Measurements from ENCODE around the gene KIF26B. TPM values are rescaled to one million over a fixed set of nuclear protein-coding genes. Genes with fewer than 3 reads are reported as not detected.

Gene KIF26B
- total and polyA plus RNA-seq, 10 of the 15 experiments (the other 5 are each of a cell fraction or from before 2014, with no cell fraction given), result 0.35 to 11.6 (median 2.2) TPM

GRCh38 chr1:245483247-245483646 lies 328.5 kb downstream of the KIF26B start (continued):
- TF ChIP-seq USF2 (IDR thresholded peaks at IDR 0.05; ENCODE audit: borderline replicate concordance, low read depth, low read length), result no peak
- no peak for TF ChIP-seq ZBTB11 (CRISPR knock-in tag; IDR thresholded peaks at IDR 0.05)
- no peak for TF ChIP-seq ZNF687 (IDR thresholded peaks at IDR 0.05)
- no peak for TF ChIP-seq ELK1 (IDR thresholded peaks at IDR 0.05; ENCODE audit: low read depth, low read length)
- no peak for TF ChIP-seq BCL11A (IDR thresholded peaks at IDR 0.05; ENCODE audit: low read depth, low read length)
- no peak for TF ChIP-seq SREBF2 (IDR thresholded peaks at IDR 0.05; ENCODE audit: low read length)
- TF ChIP-seq DPF2 (IDR thresholded peaks at IDR 0.05), result no peak
- TF ChIP-seq ESRRA (IDR thresholded peaks at IDR 0.05; ENCODE audit: low read length), result no peak
